ENCODE data around the gene BRMS1L. TPM values are rescaled to one million over a fixed set of nuclear protein-coding genes. Genes with fewer than 3 reads are reported as not detected.

BRMS1L gene
- total and polyA plus RNA-seq, 10 of the 15 experiments (the other 5 are each of a cell fraction or from before 2014, with no cell fraction given), result 5.3 to 26.7 (median 8.3) TPM

DNA sequence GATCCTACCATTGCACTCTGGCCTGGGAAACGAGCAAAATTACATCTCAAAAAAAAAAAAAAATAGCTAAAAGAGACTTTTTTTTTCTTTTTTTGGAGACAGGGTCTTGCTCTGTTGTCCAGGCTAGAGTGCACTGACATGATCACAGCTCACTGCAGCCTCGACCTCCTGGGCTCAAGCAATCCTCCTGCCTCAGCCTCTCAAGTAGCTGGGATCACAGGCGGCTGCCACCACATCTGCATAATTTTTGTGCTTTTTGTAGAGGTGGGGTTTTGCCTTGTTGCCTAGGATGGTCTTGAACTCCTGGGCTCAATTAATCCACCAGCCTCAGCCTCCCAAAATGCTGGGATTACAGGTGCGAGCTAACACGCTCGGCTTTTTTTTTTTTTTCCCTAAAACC, 28.3 kb upstream of the BRMS1L start (continued):
- TF ChIP-seq, protein P1, sequence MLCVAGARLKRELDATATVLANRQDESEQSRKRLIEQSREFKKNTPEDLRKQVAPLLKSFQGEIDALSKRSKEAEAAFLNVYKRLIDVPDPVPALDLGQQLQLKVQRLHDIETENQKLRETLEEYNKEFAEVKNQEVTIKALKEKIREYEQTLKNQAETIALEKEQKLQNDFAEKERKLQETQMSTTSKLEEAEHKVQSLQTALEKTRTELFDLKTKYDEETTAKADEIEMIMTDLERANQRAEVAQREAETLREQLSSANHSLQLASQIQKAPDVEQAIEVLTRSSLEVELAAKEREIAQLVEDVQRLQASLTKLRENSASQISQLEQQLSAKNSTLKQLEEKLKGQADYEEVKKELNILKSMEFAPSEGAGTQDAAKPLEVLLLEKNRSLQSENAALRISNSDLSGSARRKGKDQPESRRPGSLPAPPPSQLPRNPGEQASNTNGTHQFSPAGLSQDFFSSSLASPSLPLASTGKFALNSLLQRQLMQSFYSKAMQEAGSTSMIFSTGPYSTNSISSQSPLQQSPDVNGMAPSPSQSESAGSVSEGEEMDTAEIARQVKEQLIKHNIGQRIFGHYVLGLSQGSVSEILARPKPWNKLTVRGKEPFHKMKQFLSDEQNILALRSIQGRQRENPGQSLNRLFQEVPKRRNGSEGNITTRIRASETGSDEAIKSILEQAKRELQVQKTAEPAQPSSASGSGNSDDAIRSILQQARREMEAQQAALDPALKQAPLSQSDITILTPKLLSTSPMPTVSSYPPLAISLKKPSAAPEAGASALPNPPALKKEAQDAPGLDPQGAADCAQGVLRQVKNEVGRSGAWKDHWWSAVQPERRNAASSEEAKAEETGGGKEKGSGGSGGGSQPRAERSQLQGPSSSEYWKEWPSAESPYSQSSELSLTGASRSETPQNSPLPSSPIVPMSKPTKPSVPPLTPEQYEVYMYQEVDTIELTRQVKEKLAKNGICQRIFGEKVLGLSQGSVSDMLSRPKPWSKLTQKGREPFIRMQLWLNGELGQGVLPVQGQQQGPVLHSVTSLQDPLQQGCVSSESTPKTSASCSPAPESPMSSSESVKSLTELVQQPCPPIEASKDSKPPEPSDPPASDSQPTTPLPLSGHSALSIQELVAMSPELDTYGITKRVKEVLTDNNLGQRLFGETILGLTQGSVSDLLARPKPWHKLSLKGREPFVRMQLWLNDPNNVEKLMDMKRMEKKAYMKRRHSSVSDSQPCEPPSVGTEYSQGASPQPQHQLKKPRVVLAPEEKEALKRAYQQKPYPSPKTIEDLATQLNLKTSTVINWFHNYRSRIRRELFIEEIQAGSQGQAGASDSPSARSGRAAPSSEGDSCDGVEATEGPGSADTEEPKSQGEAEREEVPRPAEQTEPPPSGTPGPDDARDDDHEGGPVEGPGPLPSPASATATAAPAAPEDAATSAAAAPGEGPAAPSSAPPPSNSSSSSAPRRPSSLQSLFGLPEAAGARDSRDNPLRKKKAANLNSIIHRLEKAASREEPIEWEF (IDR thresholded peaks at IDR 0.05; ENCODE audit: insufficient replicate concordance, low read depth, low read length), result no peak
- TF ChIP-seq NBN (IDR thresholded peaks at IDR 0.05), result no peak
- TF ChIP-seq, protein P2, sequence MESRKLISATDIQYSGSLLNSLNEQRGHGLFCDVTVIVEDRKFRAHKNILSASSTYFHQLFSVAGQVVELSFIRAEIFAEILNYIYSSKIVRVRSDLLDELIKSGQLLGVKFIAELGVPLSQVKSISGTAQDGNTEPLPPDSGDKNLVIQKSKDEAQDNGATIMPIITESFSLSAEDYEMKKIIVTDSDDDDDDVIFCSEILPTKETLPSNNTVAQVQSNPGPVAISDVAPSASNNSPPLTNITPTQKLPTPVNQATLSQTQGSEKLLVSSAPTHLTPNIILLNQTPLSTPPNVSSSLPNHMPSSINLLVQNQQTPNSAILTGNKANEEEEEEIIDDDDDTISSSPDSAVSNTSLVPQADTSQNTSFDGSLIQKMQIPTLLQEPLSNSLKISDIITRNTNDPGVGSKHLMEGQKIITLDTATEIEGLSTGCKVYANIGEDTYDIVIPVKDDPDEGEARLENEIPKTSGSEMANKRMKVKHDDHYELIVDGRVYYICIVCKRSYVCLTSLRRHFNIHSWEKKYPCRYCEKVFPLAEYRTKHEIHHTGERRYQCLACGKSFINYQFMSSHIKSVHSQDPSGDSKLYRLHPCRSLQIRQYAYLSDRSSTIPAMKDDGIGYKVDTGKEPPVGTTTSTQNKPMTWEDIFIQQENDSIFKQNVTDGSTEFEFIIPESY (IDR thresholded peaks at IDR 0.05), result no peak
- TF ChIP-seq, protein P3, sequence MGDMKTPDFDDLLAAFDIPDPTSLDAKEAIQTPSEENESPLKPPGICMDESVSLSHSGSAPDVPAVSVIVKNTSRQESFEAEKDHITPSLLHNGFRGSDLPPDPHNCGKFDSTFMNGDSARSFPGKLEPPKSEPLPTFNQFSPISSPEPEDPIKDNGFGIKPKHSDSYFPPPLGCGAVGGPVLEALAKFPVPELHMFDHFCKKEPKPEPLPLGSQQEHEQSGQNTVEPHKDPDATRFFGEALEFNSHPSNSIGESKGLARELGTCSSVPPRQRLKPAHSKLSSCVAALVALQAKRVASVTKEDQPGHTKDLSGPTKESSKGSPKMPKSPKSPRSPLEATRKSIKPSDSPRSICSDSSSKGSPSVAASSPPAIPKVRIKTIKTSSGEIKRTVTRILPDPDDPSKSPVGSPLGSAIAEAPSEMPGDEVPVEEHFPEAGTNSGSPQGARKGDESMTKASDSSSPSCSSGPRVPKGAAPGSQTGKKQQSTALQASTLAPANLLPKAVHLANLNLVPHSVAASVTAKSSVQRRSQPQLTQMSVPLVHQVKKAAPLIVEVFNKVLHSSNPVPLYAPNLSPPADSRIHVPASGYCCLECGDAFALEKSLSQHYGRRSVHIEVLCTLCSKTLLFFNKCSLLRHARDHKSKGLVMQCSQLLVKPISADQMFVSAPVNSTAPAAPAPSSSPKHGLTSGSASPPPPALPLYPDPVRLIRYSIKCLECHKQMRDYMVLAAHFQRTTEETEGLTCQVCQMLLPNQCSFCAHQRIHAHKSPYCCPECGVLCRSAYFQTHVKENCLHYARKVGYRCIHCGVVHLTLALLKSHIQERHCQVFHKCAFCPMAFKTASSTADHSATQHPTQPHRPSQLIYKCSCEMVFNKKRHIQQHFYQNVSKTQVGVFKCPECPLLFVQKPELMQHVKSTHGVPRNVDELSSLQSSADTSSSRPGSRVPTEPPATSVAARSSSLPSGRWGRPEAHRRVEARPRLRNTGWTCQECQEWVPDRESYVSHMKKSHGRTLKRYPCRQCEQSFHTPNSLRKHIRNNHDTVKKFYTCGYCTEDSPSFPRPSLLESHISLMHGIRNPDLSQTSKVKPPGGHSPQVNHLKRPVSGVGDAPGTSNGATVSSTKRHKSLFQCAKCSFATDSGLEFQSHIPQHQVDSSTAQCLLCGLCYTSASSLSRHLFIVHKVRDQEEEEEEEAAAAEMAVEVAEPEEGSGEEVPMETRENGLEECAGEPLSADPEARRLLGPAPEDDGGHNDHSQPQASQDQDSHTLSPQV (IDR thresholded peaks at IDR 0.05), result no peak
- no peak for TF ChIP-seq KLF5 (IDR thresholded peaks at IDR 0.05; ENCODE audit: partially characterized antibody)
- no peak for TF ChIP-seq SPI1 (IDR thresholded peaks at IDR 0.05; ENCODE audit: borderline replicate concordance, insufficient read depth, low read depth, low read length)
- TF ChIP-seq CHD4 (IDR thresholded peaks at IDR 0.05), result no peak
- no peak for TF ChIP-seq HDAC6 (IDR thresholded peaks at IDR 0.05; ENCODE audit: unreplicated experiment)
